ENCODE measurements around the gene C10orf95. TPM values are rescaled to one million over a fixed set of nuclear protein-coding genes. Genes with fewer than 3 reads are reported as not detected.

The C10orf95 gene
- total RNA-seq, 1 donor from 2014 or later = not detected

GRCh38 chr10:102468683-102469082 lies 17.3 kb upstream of the C10orf95 start:
- peaks cover 1% of the 10 kb centered on the region for H3K4me1 Mint-ChIP-seq
- H3K36me3 Mint-ChIP-seq = no peaks in the 10 kb centered on the region
- H3K4me3 Mint-ChIP-seq = no peak overlapping the region
- H3K27ac Mint-ChIP-seq = no peak overlapping the region
- no peak for TF ChIP-seq CTCF (IDR thresholded peaks at IDR 0.05; ENCODE audit: unreplicated experiment)
- H3K27me3 Mint-ChIP-seq (ENCODE audit: low read depth) = no peaks in the 10 kb centered on the region
- H3K9me3 Mint-ChIP-seq = no peaks in the 10 kb centered on the region
- DNase-seq (ENCODE audit: low spot score in 2 of 2, unreplicated experiment in 2 of 2) = no peak

- Mint-ChIP-seq H3K27me3 (ENCODE audit: low read depth) (peaks cover 3% of the 10 kb centered on the region), H3K9me3 (no peaks in the 10 kb centered on the region), H3K4me3 (no peak overlapping the region), H3K36me3 (no peaks in the 10 kb centered on the region), H3K27ac (no peak overlapping the region), H3K4me1 (peaks cover 8% of the 10 kb centered on the region)
- no peak for TF ChIP-seq CTCF (IDR thresholded peaks at IDR 0.05; ENCODE audit: unreplicated experiment)
- DNase-seq (ENCODE audit: low spot score in 2 of 2, unreplicated experiment in 2 of 2) = no peak
These were observed 16.7 kb upstream of the C10orf95 start for GRCh38 chr10:102467971-102468438.

DNA sequence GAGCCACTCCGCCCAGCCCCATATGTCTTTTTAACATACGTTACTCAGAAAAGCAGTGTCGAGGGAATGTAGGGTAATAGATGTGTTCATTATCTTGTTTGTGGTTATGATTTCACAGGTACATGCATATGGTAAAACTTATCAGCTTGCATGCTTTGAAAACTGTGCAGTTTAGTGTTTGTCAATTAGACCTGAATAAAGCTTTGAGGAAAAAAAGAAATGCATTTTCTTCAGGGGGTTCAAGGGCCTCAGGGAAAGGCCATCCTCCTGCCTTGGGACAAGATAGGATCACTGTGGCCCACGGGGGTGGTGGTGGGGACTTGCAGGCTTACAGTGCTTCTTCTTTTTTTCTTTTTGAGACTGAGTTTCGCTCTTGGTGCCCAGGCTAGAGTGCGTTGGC lies 16.0 kb upstream of the C10orf95 start:
- no peaks in the 10 kb centered on the region for H3K9me3 Mint-ChIP-seq

DNA sequence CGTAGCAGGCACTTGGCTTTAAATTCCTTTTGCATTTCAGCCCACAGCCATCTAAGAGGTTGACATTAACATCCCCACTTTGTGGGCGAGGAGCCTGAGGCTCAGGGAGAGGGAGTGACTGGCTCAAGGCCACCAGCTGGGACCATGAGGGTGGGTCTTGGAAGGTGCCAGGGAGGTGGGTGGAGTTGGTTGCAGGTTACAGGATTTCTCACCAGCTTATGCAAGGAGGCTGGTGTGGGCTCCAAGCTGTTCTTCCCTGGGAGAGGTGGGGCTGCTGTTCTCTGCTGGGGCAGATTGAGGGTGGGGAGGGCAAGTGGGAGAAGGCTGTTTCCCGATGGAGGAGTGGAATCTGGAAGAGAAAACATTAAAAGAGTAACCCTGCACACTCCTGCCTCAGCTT lies 14.1 kb upstream of the C10orf95 start:
- TF ChIP-seq CTCF (IDR thresholded peaks at IDR 0.05; ENCODE audit: unreplicated experiment) = no peak
- Mint-ChIP-seq H3K9me3 (no peaks in the 10 kb centered on the region), H3K36me3 (no peaks in the 10 kb centered on the region), H3K27me3 (ENCODE audit: low read depth) (peaks cover 20% of the 10 kb centered on the region), H3K4me3 (no peak overlapping the region), H3K4me1 (peaks cover 32% of the 10 kb centered on the region), H3K27ac (no peak overlapping the region)
- DNase-seq (ENCODE audit: low spot score in 2 of 2, unreplicated experiment in 2 of 2) = no peak

More for the DNA sequence above, 16.0 kb upstream of the C10orf95 start:
- Mint-ChIP-seq H3K27ac (no peak overlapping the region), H3K4me1 (peaks cover 14% of the 10 kb centered on the region), H3K36me3 (no peaks in the 10 kb centered on the region), H3K27me3 (ENCODE audit: low read depth) (peaks cover 9% of the 10 kb centered on the region), H3K4me3 (no peak overlapping the region)
- no peak for TF ChIP-seq CTCF (IDR thresholded peaks at IDR 0.05; ENCODE audit: unreplicated experiment)
- no peak for DNase-seq (ENCODE audit: low spot score in 2 of 2, unreplicated experiment in 2 of 2)

DNA sequence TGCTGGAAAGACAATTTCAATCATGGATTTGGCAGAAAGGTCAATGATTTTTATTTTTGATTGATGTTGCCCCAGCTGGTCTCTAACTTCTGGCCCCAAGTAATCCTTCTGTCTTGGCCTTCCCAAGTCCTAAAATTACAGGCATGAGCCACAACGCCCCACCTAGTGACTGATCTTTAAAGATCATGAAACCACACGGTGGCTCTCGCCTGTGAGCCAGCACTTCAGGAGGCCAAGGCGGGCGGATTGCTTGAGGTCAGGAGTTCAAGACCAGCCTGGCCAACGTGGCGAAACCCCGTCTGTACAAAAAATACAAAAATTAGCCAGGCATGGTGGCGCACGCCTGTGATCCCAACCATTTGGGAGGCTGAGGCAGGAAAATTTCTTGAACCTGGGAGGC lies 12.6 kb upstream of the C10orf95 start:
- Mint-ChIP-seq H3K4me1 (peaks cover 32% of the 10 kb centered on the region), H3K27me3 (ENCODE audit: low read depth) (peaks cover 20% of the 10 kb centered on the region), H3K4me3 (no peak overlapping the region), H3K9me3 (no peaks in the 10 kb centered on the region), H3K27ac (no peak overlapping the region), H3K36me3 (no peaks in the 10 kb centered on the region)
- no peak for TF ChIP-seq CTCF (IDR thresholded peaks at IDR 0.05; ENCODE audit: unreplicated experiment)
- no peak for DNase-seq (ENCODE audit: low spot score in 2 of 2, unreplicated experiment in 2 of 2)

- no peaks in the 10 kb centered on the region for H3K36me3 Mint-ChIP-seq
- TF ChIP-seq CTCF (IDR thresholded peaks at IDR 0.05; ENCODE audit: unreplicated experiment) = no peak
- no peak overlapping the region for H3K4me3 Mint-ChIP-seq
- H3K27ac Mint-ChIP-seq = no peak overlapping the region
- no peaks in the 10 kb centered on the region for H3K9me3 Mint-ChIP-seq
- peaks cover 20% of the 10 kb centered on the region for H3K27me3 Mint-ChIP-seq (ENCODE audit: low read depth)
- no peak for DNase-seq (ENCODE audit: low spot score in 2 of 2, unreplicated experiment in 2 of 2)
- H3K4me1 Mint-ChIP-seq = peaks cover 32% of the 10 kb centered on the region
These were observed 11.2 kb upstream of the C10orf95 start for GRCh38 chr10:102462512-102463054.

All from mesothelial cell of epicardium (in vitro differentiated cells).